Smooth muscle cell of bladder (primary cell): ENCODE measurements around the gene CDKN2C. TPM values are rescaled to one million over a fixed set of nuclear protein-coding genes. Genes with fewer than 3 reads are reported as not detected.

Experiments used
- total RNA-seq: library from RNA; depleted of rRNA; stranded (reverse); fragments of >200 nt; gene quantifications from 2 replicates; pipeline ENCODE4 v1.2.3, GENCODE V29; 2014

Gene CDKN2C
- 10.4 and 14.1 TPM in 2 replicates for total RNA-seq

DNA sequence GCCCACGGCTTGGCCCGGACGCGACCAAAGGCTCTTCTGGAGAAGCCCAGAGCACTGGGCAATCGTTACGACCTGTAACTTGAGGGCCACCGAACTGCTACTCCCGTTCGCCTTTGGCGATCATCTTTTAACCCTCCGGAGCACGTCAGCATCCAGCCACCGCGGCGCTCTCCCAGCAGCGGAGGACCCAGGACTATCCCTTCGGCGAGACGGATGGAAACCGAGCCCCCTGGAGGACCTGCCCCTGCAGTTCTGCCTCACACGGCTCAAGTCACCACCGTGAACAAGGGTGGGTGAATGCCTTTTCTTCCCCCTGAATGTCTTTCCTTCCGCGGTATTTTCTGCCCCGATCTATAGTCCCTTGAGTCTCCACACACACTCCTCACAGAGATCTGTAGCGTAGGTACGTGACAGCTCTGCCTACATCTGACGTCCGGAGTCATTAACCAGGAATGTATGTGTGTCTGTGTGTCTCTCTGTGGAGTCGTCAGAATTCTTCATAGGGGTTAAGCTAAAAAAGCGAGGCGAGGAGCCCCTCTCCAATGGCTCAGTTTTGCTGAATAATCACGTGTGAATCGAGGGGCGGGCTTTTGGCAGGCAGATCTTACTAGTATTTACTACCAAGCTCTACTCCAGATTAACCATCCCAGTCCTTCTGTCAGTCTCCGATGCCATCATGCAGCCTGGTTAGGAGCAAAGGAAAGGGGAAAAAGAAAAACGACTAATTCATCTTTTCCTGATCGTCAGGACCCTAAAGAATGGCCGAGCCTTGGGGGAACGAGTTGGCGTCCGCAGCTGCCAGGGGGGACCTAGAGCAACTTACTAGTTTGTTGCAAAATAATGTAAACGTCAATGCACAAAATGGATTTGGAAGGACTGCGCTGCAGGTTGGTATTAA, at the start of gene CDKN2C:
CDKN2C (plus strand) TSS at position 635 of the 898 bp plus-strand sequence; CDS start at position 759, 124 bp downstream.

GRCh38 chr1:50959913-50960844, 9.9 kb upstream of the CDKN2C start, which contains the start of gene FAF1:
Gene FAF1 (minus strand): TSS chr1:50960267. CDS start chr1:50959811, 456 bp downstream.

Other genes starting within 250 kb of the CDKN2C start
- gene FAF1, start 10.0 kb upstream of the CDKN2C start, total RNA-seq, result 29.9 and 36.2 TPM in 2 replicates
- gene C1orf185, start 132.0 kb downstream of the CDKN2C start, total RNA-seq, result not detected in 2 replicates